ENCODE data around the gene HAUS5.

DNA sequence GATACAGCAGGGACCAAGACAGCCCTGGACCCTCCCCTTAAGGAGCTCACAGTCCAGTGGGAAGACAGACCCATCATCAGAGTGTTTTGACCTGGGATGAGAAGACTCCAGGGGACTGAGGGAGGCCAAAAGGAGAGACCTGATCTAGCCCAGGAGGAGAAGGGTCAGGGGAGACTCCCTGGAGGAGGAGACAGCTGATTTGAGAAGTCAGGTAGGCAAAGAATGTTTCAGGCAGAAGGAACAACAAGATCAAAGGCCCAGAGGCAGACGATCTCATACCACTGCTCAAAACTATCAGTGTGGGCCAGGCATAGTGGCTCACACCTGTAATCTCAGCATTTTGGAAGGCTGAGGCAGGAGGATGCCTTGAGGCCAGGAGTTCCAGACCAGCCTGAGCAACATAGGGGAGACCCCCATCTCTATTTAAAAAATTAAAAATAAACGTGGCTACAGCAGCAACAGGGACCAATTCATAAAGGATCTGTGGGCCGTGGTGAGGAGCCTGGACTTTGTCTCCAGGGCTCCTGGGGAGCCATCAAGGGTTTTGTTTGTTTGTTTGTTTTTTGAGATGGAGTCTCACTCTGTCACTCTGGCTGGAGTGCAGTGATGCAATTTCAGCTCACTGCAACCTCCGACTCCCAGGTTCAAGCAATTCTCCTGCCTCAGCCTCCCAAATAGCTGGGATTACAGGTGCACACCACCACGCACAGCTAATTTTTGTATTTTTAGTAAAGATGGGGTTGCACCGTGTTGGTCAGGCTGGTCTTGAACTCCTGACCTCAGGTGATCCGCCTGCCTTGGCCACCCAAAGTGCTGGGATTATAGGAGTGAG, 33.4 kb downstream of the HAUS5 start:
- TF ChIP-seq RFX5 (IDR thresholded peaks at IDR 0.05; ENCODE audit: low read depth, low read length) (no peak), TAF1 (IDR thresholded peaks at IDR 0.05; ENCODE audit: borderline replicate concordance, low read depth, low read length) (no peak), REST (IDR thresholded peaks at IDR 0.05; ENCODE audit: low read depth, low read length) (no peak)
- TF ChIP-seq, protein P1, sequence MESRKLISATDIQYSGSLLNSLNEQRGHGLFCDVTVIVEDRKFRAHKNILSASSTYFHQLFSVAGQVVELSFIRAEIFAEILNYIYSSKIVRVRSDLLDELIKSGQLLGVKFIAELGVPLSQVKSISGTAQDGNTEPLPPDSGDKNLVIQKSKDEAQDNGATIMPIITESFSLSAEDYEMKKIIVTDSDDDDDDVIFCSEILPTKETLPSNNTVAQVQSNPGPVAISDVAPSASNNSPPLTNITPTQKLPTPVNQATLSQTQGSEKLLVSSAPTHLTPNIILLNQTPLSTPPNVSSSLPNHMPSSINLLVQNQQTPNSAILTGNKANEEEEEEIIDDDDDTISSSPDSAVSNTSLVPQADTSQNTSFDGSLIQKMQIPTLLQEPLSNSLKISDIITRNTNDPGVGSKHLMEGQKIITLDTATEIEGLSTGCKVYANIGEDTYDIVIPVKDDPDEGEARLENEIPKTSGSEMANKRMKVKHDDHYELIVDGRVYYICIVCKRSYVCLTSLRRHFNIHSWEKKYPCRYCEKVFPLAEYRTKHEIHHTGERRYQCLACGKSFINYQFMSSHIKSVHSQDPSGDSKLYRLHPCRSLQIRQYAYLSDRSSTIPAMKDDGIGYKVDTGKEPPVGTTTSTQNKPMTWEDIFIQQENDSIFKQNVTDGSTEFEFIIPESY (IDR thresholded peaks at IDR 0.05), result no peak
- TF ChIP-seq, protein P2, sequence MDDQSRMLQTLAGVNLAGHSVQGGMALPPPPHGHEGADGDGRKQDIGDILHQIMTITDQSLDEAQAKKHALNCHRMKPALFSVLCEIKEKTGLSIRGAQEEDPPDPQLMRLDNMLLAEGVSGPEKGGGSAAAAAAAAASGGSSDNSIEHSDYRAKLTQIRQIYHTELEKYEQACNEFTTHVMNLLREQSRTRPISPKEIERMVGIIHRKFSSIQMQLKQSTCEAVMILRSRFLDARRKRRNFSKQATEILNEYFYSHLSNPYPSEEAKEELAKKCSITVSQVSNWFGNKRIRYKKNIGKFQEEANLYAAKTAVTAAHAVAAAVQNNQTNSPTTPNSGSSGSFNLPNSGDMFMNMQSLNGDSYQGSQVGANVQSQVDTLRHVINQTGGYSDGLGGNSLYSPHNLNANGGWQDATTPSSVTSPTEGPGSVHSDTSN (IDR thresholded peaks at IDR 0.05; ENCODE audit: insufficient replicate concordance, low read depth, low read length), result no peak
